GM12875 (cell line): ENCODE measurements around the gene LRP1B.

Source experiments
- H3K4me3 ChIP-seq: one replicate; pipeline ENCODE4 v1.5.1; 2011; ENCODE audit warnings: low read depth, low read length, control low read depth
- TF ChIP-seq, protein P1 (sequence below): IDR thresholded peaks from 2 replicates; pipeline ENCODE4 v1.5.1; 2011; ENCODE audit warnings: low read depth, mild to moderate bottlenecking, control low read depth, inconsistent platforms, low read length, moderate library complexity, borderline replicate concordance; ENCODE audit not compliant: insufficient read depth

Gene LRP1B

DNA sequence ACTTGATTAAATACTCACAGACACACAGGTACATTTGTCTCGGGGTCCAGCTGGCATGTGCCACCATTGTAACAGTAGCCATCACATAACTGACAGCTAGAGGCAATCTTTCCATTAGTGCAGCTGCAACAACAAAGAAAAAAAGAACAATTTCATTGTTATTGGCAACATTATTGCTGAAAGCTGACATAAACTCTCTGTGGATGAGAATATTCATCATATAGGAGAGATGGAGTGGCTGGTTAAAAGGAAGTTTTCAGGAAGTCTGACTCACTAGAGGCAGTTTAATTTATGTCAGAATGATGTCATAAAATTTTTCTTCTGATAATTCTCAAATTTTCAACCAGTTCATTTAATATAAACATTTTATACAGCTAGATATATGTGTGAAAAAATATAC, 1860.6 kb downstream of the LRP1B start:
- H3K4me3 ChIP-seq: no peak overlapping the region
- TF ChIP-seq, protein P1, sequence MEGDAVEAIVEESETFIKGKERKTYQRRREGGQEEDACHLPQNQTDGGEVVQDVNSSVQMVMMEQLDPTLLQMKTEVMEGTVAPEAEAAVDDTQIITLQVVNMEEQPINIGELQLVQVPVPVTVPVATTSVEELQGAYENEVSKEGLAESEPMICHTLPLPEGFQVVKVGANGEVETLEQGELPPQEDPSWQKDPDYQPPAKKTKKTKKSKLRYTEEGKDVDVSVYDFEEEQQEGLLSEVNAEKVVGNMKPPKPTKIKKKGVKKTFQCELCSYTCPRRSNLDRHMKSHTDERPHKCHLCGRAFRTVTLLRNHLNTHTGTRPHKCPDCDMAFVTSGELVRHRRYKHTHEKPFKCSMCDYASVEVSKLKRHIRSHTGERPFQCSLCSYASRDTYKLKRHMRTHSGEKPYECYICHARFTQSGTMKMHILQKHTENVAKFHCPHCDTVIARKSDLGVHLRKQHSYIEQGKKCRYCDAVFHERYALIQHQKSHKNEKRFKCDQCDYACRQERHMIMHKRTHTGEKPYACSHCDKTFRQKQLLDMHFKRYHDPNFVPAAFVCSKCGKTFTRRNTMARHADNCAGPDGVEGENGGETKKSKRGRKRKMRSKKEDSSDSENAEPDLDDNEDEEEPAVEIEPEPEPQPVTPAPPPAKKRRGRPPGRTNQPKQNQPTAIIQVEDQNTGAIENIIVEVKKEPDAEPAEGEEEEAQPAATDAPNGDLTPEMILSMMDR: no peak

DNA sequence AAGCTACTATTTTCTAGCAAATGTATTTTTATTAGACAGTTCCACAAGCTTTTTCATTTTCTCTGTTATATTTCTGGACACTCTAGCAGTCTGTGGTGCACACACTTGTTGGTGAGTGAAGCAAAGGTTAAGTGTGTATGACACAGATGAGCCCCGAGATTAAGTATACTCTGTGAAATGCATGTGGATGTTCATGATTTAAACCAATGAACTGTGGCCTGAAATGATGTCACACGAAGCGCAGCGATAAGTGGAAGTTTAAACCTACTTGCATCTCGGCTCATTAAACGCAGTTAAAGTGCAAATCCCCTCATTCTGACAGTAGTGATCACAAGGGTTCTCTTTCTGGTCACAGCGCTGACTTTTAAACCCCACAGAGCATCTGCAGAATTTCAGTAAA, 1861.8 kb downstream of the LRP1B start:
- no peak overlapping the region for H3K4me3 ChIP-seq

DNA sequence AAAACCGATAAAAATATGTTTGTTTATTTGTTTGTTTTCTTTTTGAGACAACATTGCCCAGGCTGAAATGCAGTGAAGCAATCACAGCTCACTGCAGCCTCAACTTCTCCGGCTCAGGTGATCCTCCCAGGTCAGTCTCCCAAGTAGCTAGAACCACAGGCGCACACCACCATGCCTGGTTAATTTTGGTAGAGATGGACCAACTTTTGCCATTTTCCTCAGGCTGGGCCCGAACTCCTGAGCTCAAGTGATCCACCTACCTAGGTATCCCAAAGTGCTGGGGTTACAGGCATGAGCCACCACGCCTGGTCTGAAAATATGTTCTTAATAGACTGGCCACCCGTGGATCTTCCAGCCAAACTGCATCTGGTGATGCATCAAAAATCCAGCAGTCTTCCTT, 1867.9 kb downstream of the LRP1B start:
- H3K4me3 ChIP-seq: no peak overlapping the region

More for the DNA sequence above, 1861.8 kb downstream of the LRP1B start:
- TF ChIP-seq, protein P1: no peak

DNA sequence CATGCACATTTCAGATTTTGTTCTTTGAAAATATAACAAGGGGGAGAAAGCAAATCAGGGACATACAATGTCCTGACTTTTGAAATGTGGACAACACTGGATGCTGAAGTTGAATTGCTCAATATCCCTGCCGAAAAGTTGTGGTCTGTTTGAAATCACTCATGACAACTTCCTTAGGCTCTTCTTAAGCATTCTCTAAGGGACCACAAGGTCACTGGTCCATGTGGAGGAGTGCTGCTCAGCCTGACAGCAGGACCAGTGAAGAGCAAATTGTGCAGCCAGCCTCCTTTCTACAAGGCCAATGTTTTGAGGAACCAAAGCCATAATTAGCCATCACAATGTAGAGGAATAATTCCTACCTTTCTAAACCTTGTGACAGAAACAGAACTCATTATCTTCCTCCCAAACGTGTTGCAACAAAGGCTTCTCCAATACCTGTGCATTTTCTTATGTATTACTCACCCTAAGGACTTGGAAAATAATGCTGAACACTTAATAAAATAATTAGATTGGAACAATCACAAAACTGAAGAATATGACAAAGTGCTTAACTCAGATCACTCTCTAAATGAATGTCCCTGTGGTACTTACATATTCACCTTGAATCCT, 1873.0 kb downstream of the LRP1B start:
- TF ChIP-seq, protein P1: no peak
- no peak overlapping the region for H3K4me3 ChIP-seq

More for the DNA sequence above, 1867.9 kb downstream of the LRP1B start:
- TF ChIP-seq, protein P1: no peak

DNA sequence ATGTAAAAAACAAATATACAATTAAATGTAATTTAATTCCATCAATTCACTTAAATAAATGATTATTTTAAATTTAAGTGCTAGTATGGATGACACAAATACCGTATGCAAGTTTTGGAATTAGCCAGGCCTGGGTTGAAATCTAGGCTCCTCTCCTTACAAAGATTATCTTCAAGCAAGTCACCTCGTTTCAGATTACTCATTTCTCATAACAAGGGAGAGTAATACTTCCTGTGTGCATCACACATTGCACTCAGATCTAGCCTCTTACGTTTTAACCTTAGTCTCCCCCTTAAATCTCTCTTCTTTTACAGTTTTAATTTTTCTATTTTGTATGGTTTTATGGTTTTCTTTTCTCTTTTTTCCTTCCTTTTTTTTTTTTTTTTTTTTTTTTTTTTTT, 1874.7 kb downstream of the LRP1B start:
- TF ChIP-seq, protein P1: no peak
- no peak overlapping the region for H3K4me3 ChIP-seq

DNA sequence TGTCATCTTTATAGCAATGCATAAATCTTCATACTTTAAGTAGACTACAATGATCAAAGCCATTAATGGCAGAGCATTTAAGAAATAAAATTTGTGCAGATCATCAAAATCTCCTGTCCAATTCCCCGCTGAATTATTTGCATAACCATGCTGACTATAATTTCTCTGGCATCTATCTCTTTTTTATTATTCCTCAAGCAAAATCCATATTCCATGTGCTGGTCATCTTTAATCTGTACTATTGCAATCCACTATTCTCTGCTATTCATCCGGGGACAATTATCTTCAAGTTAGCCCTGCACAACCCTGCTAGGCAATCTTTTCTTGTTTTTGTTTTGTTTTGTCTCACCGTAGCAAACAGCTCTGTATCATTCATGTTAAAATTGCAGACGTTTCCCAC, 1881.0 kb downstream of the LRP1B start:
- H3K4me3 ChIP-seq: no peak overlapping the region
- TF ChIP-seq, protein P1: no peak

DNA sequence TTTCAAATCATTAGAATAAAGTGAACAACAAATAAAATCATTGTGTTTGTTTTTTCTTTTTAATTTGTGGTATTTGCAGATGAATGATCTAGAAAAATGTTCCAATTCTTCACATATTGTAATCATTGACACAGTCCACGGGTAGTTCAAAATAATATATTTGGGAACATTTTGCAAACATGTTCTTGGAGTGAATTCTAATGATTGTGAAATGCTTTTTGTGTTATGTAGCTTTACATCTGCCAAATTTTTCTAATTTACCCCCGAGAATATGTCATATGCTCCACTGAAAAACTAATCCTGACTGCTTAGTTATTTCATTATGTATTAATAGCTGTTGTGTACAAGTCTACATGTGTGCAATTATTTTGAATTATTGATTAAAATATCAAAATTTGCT, 1882.2 kb downstream of the LRP1B start:
- TF ChIP-seq, protein P1: no peak
- no peak overlapping the region for H3K4me3 ChIP-seq
